Measurements from ENCODE around the gene FAS.

FAS gene

GRCh38 chr10:88966797-88967196, 23.8 kb upstream of the FAS start:
- Histone ChIP-seq H3K27ac (no peak overlapping the region), H3K4me3 (no peak overlapping the region)

- no peak overlapping the region for H3K4me3 ChIP-seq
- peak overlapping the region in 1 of 21 experiments; percentile 11 for H3K27ac ChIP-seq
Measured at GRCh38 chr10:88968391-88968790, 22.2 kb upstream of the FAS start.

GRCh38 chr10:88971221-88972061, 19.2 kb upstream of the FAS start:
- no peak overlapping the region for H3K4me3 ChIP-seq
- H3K27ac ChIP-seq, result peak overlapping the region in 5 of 21 experiments; percentile 6 to 52 (median 40)

DNA sequence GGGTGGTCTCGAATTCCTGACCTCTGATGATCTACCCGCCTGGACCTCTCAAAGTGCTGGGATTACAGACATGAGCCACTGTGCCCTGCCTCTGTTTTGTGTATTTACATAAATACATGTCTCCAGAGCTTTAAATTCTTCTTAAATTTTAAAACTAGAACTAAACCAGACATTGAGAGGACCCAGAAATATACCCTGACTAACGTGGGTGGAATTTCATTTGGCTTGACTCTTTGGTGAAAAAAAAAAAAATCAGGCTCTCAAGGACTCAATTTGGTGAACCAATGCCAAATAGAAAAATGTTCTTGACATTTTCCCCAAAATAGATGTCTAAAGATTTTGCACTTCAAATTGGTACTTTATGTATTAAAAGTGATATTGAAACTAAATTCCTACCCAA, 16.6 kb upstream of the FAS start:
- H3K27ac ChIP-seq, result peak overlapping the region in 5 of 21 experiments; percentile 27 to 89 (median 63)
- no peak overlapping the region for H3K4me3 ChIP-seq

DNA sequence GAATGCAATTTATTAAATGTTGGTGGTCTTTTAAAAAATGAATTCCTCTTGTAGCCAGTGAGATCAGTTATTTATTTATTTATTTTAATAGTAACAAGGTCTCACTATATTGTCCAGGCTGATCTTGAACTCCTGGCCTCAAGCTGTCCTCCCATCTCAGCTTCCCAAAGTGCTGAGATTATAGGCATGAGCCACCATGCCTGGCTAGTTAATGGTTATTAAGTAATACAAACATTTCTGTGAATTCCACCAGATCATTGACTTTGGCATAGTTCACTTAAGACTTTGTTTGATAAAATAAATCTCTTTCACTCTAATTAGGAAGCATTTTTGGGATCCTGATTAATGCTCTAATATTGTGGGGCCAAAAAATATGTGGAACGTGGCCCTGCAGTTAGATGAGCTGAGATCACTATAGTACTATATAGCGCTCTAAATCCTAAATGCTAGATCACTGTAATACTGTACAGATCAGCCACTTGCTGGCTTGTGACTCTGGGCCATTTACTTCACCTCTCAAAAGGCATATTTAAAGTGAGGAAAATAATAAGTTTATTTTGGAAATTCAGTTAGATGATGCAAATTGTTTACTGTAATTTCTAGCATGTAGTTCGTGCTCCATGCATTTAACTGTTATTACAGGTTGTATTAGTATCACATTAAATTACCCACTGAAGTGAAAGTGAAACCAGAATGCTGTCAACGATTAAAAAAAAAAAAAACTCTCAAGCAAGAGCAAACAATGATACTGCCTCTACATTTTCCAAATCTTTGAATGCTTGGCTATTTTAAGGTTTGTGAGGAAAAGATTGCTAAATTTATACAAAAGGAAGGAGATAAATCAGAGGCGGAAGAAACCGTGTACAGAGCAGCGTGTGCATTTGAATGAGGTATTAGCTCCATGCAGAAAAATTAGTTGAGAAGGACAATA, 15.9 kb upstream of the FAS start:
- Histone ChIP-seq H3K27ac (peak overlapping the region in 19 of 21 experiments; percentile 7 to 89 (median 59)), H3K4me3 (peak overlapping the region; percentile 17 to 48 (median 26))

DNA sequence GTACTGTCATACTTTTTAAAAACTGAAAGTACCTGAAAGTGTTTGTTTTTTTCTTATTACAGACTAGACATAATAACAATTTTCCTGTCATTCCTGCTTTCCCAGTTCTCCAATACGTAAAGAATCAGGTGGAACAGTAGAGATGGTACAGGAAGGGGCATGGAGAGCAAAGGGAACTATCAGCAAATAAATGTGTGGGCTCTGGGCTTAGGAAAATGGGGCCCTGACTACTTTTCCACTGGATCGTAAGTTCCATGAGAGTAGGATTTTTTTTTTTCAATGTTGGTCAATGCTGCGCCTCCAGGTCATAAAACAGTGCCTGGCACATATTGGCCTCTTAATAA, 15.2 kb upstream of the FAS start:
- Histone ChIP-seq H3K27ac (peak overlapping the region in 19 of 21 experiments; percentile 7 to 89 (median 59)), H3K4me3 (peak overlapping the region; percentile 17 to 48 (median 26))

- Histone ChIP-seq H3K27ac (peak overlapping the region in 4 of 21 experiments; percentile 15 to 74 (median 18)), H3K4me3 (no peak overlapping the region)
Measured at GRCh38 chr10:88978463-88978862, 12.1 kb upstream of the FAS start.

DNA sequence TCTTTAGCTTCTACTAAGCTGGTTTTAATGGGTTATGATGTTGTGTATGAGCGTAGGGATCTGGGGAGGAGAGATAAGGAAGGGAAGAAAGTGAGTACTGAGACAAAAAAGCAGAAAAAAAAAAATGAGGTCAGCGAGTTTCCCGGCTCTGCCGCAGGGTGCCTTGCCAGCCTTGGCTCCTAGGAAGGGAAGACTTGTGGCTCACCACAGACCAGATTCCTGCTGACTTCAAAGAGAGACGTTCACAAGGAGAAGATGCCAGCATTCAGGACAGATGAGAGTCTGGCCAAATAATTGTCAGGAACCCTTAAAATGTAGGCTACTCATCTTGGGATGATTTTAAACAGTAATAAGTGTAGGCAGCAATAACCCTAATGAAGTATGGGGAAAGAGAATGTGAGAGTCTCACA, 11.4 kb upstream of the FAS start:
- no peak overlapping the region for H3K4me3 ChIP-seq

GRCh38 chr10:88979603-88980002, 11.0 kb upstream of the FAS start:
- H3K27ac ChIP-seq, result peak overlapping the region in 10 of 21 experiments; percentile 0 to 74 (median 36)
- H3K4me3 ChIP-seq, result no peak overlapping the region

More for the DNA sequence above, 11.4 kb upstream of the FAS start:
- H3K27ac ChIP-seq, result peak overlapping the region in 8 of 21 experiments; percentile 0 to 74 (median 28)

- H3K27ac ChIP-seq, result peak overlapping the region in 9 of 21 experiments; percentile 1 to 74 (median 39)
- no peak overlapping the region for H3K4me3 ChIP-seq
Measured at GRCh38 chr10:88980247-88980646, 10.4 kb upstream of the FAS start.

- Histone ChIP-seq H3K27ac (peak overlapping the region in 6 of 21 experiments; percentile 1 to 74 (median 48)), H3K4me3 (no peak overlapping the region)
Measured at GRCh38 chr10:88980800-88981199, 9.8 kb upstream of the FAS start.

DNA sequence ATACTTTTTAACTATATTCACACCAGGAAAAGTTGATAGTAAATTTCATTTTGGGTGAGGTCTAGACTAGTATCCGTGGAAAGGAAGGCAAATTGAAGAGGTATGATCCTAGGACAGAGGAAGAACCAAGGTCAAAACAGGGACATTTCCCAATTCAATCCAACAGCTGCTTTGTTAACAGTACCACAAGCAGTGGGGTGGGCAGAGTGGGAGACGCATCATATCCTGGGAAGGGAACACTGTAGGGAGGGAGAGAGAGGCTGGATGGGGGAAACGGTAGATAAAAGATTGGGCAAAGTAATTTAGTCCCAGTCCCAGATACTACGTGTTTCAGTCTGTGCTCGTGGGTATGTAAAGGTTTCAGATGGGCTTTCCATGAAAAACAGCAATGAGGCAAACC, 9.2 kb upstream of the FAS start:
- Histone ChIP-seq H3K4me3 (no peak overlapping the region), H3K27ac (peak overlapping the region in 2 of 21 experiments; percentile 67 to 74)

DNA sequence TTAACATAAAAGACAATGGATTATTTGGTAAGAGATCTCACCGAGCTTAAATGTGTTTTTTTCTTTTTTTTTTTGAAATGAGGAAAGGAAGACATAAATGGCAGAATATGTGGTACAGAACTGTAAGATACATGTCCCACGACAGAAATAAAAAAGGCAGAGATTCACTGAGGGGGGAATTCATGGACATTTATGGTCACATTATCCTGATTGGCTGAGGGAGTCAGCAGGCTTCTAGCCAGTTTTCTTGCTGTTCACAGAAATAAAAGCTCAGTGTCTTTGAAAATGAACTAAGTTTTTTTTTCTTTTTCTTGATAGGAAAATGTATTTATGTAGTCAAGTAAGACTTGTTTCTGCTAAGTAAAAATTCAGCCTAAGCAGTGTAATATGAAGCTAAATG, 8.2 kb upstream of the FAS start:
- no peak overlapping the region for H3K4me3 ChIP-seq
- H3K27ac ChIP-seq, result peak overlapping the region in 3 of 21 experiments; percentile 28 to 74 (median 37)

DNA sequence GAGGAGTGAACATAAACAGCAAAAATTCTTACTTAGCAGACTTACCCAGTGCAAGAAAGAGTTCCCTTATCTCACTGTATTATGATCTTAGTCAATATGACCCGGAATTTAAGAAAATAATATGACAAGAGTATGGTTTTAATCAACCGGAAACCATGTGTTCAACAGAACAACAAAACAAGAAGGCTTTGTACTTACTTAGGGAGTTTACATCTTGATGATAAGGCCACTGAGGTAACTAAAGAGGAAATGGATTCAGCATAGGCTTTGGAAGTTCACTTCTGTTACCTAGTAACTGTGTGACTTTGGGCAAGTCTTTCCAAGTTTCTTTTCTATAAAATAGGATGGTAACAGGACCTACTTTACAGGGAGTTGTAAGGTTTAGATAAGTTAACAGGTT, 7.4 kb upstream of the FAS start:
- Histone ChIP-seq H3K4me3 (no peak overlapping the region), H3K27ac (peak overlapping the region in 1 of 21 experiments; percentile 37)

GRCh38 chr10:88983939-88984338, 6.7 kb upstream of the FAS start:
- Histone ChIP-seq H3K27ac (peak overlapping the region in 1 of 21 experiments; percentile 1), H3K4me3 (no peak overlapping the region)

GRCh38 chr10:88984525-88984924, 6.1 kb upstream of the FAS start:
- no peak overlapping the region for H3K4me3 ChIP-seq
- H3K27ac ChIP-seq, result peak overlapping the region in 1 of 21 experiments; percentile 1

DNA sequence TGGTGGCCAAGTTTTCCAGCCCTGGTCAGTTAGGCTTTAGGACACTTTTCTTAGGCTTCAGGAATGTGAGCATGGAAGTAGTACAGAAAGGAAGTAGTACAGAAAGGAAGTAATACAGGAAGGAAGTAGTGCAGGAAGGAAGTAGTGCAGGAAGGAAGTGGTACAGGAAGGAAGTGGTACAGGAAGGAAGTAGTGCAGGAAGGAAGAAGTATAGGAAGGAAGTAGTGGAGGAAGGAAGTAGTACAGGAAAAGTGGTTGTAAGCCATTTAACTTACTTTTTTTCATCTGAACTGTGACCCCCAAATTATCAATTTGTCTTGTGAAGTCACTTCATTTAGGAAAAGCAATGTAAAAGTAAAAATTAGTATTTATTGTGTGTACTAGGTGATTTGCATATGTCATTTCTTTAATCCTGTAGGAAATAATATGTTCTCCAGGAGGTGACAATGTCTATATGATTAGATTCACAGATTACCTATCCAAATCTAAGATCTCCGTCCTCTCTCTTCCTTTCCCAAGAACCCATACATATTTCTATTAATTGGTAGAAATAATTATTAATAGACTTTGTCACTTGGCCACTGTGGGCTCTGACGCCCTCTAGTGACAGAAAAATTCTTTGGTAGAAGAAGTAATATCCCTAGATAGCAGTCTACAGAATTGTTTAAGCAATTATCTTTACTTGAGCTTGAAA, 3.9 kb upstream of the FAS start:
- Histone ChIP-seq H3K4me3 (no peak overlapping the region), H3K27ac (peak overlapping the region in 2 of 21 experiments; percentile 3 to 99)

GRCh38 chr10:88987243-88987725, 3.3 kb upstream of the FAS start:
- no peak overlapping the region for H3K4me3 ChIP-seq
- H3K27ac ChIP-seq, result peak overlapping the region in 8 of 21 experiments; percentile 3 to 99 (median 24)

DNA sequence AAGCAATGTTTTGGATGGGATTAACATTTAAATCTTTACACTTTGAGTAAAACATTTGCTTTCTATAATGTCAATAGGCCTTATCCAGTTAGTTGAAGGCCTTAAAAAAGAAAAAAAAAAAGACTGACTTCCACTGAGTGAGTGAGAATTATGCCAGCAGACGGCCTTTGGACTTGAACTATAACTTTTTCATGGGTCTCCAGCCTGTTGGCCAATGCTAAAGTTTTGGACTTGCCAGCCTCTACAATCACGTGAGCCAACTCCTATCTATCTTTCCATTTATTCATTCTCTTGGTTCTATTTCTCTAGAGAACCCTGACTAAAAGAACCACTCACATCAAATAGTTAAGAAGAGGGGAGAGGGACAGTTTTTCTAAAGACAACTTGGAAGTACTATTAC, 2.8 kb upstream of the FAS start:
- peak overlapping the region in 7 of 21 experiments; percentile 3 to 99 (median 21) for H3K27ac ChIP-seq
- no peak overlapping the region for H3K4me3 ChIP-seq
